Measurements from ENCODE around the gene MORC1.

GRCh38 chr3:109035082-109035481, 82.9 kb downstream of the MORC1 start:
- no peak for TF ChIP-seq POLR2AphosphoS5 (IDR thresholded peaks at IDR 0.05; ENCODE audit: low read depth, low read length)
- no peak for TF ChIP-seq TCF7L2 (IDR thresholded peaks at IDR 0.05; ENCODE audit: low read depth, low read length)
- TF ChIP-seq CTCF (IDR thresholded peaks at IDR 0.05): no peak

Data from Panc1 (cell line).